ENCODE data around the gene ALPI.

DNA sequence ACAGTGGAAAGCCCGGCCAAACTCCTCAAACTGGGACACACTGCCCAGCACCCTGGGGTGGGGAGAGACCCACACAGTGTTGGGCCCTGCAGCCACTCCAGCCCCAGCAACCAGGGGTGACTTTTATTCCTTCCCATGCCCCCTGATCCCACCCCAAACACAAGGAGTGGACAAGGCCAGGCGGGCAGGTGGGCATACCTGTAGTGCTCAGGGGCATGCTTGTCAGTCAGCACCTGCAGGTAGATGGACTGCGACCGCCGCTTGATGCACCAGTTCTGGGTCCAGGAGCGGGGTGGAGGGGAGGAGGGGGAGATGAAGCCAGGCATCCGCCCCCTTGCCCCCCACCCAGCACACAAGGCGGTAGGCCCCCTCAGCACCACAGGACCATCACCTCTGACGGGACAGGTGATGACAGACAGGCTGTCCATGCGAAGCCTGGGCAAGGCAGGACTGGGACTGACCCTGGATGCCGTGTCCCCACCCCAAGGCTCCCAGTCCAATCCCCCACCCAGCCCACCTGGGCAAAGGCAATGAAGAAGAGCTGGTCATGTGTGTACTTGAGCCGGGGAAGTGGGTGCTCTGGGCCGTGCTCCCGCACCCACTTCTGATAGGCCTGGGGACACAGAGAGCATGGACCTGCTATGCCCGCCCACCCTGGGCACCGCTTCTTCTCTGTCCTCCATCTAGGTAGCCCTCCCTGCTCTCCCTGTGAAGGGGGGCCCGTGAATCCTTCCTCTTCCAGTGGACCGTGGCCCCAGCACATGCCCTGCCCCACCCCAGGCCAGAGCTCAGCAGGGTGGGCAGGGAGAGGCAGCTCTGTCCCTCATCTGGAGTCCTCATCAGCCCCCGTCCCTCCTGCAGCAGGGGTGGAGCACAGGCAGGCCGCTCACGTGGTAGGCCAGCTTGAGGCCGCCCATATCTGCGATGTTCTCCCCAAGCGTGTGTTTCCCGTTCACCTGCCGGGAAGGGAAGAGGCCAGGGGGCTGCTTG lies 24.5 kb downstream of the ALPI start:
- TF ChIP-seq POLR2AphosphoS5 (IDR thresholded peaks at IDR 0.05) (no peak), EP300 (IDR thresholded peaks at IDR 0.05) (no peak)

Measured in esophagus muscularis mucosa (tissue), 3 donors.